CD4-positive, alpha-beta memory T cell (primary cell): ENCODE measurements around the gene RHOH. TPM values are rescaled to one million over a fixed set of nuclear protein-coding genes. Genes with fewer than 3 reads are reported as not detected.
A peak's percentile ranks its signal among the peaks of the same experiment; 100 is the strongest.
"Not testable (repeated sequence)": the region's sequence is repeated elsewhere in the genome, so short reads cannot be mapped to it uniquely, and the experiment has no call there.

Experiments
- CTCF ChIA-PET: fragments of 350-600 bp; sonication (Branson Sonifier 250); formaldehyde crosslinking; loops from one replicate; lab custom pipeline; 2021; ENCODE audit warnings: inconsistent platforms; ENCODE audit not compliant: partially characterized antibody; lab: Charles Lee
- POLR2A ChIA-PET: fragments of 350-600 bp; sonication (Branson Sonifier 250); formaldehyde crosslinking; loops from one replicate; lab custom pipeline; 2021; ENCODE audit not compliant: partially characterized antibody; lab: Charles Lee
- DNase-seq, 5 donors: peaks; one replicate each; pipeline versions ENCODE4 v3.0.0 to v3.0.0-alpha.2; 2020 to 2022; ENCODE audit warnings: mixed read lengths in 1 of 5
- H3K27ac ChIP-seq: one replicate; pipeline ENCODE4 v1.7.0; 2013; ENCODE audit warnings: low read depth, low read length
- H3K27me3 ChIP-seq: 2 replicates; pipeline ENCODE4 v1.7.0; 2013; ENCODE audit warnings: mild to moderate bottlenecking, low read length, moderate library complexity; ENCODE audit not compliant: insufficient read depth
- H3K36me3 ChIP-seq: 2 replicates; pipeline ENCODE4 v1.7.0; 2013; ENCODE audit warnings: mild to moderate bottlenecking, low read length, moderate library complexity; ENCODE audit not compliant: insufficient read depth
- H3K4me1 ChIP-seq: 2 replicates; pipeline ENCODE4 v1.7.0; 2013; ENCODE audit warnings: mild to moderate bottlenecking, low read length, moderate library complexity; ENCODE audit not compliant: insufficient read depth
- H3K4me3 ChIP-seq, 2 donors: one replicate each; pipeline ENCODE4 v1.7.0; 2013; ENCODE audit warnings: low read length in 2 of 2, mild to moderate bottlenecking in 1 of 2
- H3K9me3 ChIP-seq, 2 donors: one replicate each; pipeline ENCODE4 v1.7.0; 2013; ENCODE audit warnings: low read length in 2 of 2, control low read depth in 1 of 2; ENCODE audit not compliant: control insufficient read depth in 1 of 2
- H3K27ac Mint-ChIP-seq, 7 donors: one replicate each; pipeline ENCODE4 v1.8.0; 2020 to 2021; ENCODE audit warnings: mixed read lengths in 7 of 7, mild to moderate bottlenecking in 6 of 7, inconsistent platforms in 3 of 7, moderate library complexity in 3 of 7
- H3K27me3 Mint-ChIP-seq, 2 donors: one replicate each; pipeline ENCODE4 v1.8.0; 2020 to 2021; ENCODE audit warnings: mixed read lengths in 2 of 2
- H3K36me3 Mint-ChIP-seq, 2 donors: one replicate each; pipeline ENCODE4 v1.8.0; 2020 to 2021; ENCODE audit warnings: mixed read lengths in 2 of 2, inconsistent platforms in 1 of 2, mild to moderate bottlenecking in 1 of 2
- H3K4me1 Mint-ChIP-seq, 4 donors: one replicate each; pipeline ENCODE4 v1.8.0; 2020 to 2021; ENCODE audit warnings: mixed read lengths in 4 of 4, mild to moderate bottlenecking in 1 of 4
- H3K4me3 Mint-ChIP-seq, 8 donors: one replicate each; pipeline ENCODE4 v1.8.0; 2020 to 2021; ENCODE audit warnings: mixed read lengths in 8 of 8, mild to moderate bottlenecking in 7 of 8, moderate library complexity in 6 of 8, inconsistent platforms in 3 of 8
- H3K9me3 Mint-ChIP-seq, 8 donors: one replicate each; pipeline ENCODE4 v1.8.0; 2020 to 2021; ENCODE audit warnings: mixed read lengths in 8 of 8, mild to moderate bottlenecking in 5 of 8, inconsistent platforms in 3 of 8, moderate library complexity in 1 of 8
- intact Hi-C: fragments of 100-400 bp; cut with micrococcal nuclease; formaldehyde crosslinking; loops from one replicate; pipeline ENCODE4 v1.15.1; 2023
- polyA plus RNA-seq, 2 donors: library from polyadenylated mRNA; unstranded; fragments of 300-500 nt; fragmentation: Illumina TruSeq; gene quantifications; one replicate each; pipeline ENCODE4 v1.2.3, GENCODE V29; 2021
- total RNA-seq, 2 experiments: library from RNA; stranded (reverse); gene quantifications; one replicate each; pipeline ENCODE4 v1.2.3, GENCODE V29; 2021

Gene RHOH
- total RNA-seq: 100 to 1,000 TPM; 198 to 200 TPM
- polyA plus RNA-seq: 100 to 1,000 TPM; 266 to 486 TPM

- Mint-ChIP-seq H3K27ac (peak within 1 kb of the TSS; percentile 98 to 100 (median 100)), H3K27me3 (no peaks in the 10 kb centered on the region), H3K9me3 (peaks cover 0 to 5% (median 0%) of the 10 kb centered on the region in 8 donors), H3K4me3 (peak within 1 kb of the TSS; percentile 95 to 100 (median 98)), H3K4me1 (peaks cover 29 to 83% (median 39%) of the 10 kb centered on the region in 4 donors), H3K36me3 (peaks cover 19 to 53% of the 10 kb centered on the region in 2 donors)
- no peaks in the 10 kb centered on the region for H3K9me3 ChIP-seq
- H3K27me3 ChIP-seq: no peaks in the 10 kb centered on the region
- peak within 1 kb of the TSS; percentile 99 for H3K27ac ChIP-seq
- no peaks in the 10 kb centered on the region for H3K36me3 ChIP-seq
- peaks cover 48% of the 10 kb centered on the region for H3K4me1 ChIP-seq
- intact Hi-C loops: loop anchor here (1.0 to 10.0 kb wide), 6 partner anchors 30 to 1532 kb away; partner anchors contain the start of genes KLF3, SMIM14 and UBE2K
- POLR2A ChIA-PET: interaction anchor here (0.6 to 27.4 kb wide), 16 partner anchors 10 to 543 kb away, joined by 3 to 1182 read pairs (median 13); partner anchors contain the start of gene N4BP2
- DNase-seq: peak; percentile 83 to 94 (median 86)
- H3K4me3 ChIP-seq: peak within 1 kb of the TSS; percentile 84 to 98
- CTCF ChIA-PET: interaction anchor here (1.0 to 7.7 kb wide), 13 partner anchors 9 to 141 kb away, joined by 3 to 115 read pairs (median 8); no protein-coding TSS in a partner anchor
Observed at GRCh38 chr4:40196724-40197281, at the start of gene RHOH. Gene RHOH, plus strand, starts transcription at chr4:40197031. Its CDS starts 46,356 bp downstream, at chr4:40243387.

GRCh38 chr4:40147490-40147889 is 49.3 kb upstream of the RHOH start:
- CTCF ChIA-PET, H3K4me3 ChIP-seq, H3K4me1 ChIP-seq, intact Hi-C loops, H3K4me3 Mint-ChIP-seq, H3K27ac Mint-ChIP-seq, H3K27me3 ChIP-seq, H3K9me3 Mint-ChIP-seq, POLR2A ChIA-PET, H3K27ac ChIP-seq, DNase-seq, H3K27me3 Mint-ChIP-seq, H3K36me3 ChIP-seq, H3K9me3 ChIP-seq: not testable (repeated sequence)
- H3K36me3 Mint-ChIP-seq: peaks cover 27 to 28% of the 10 kb centered on the region in 2 donors
- H3K4me1 Mint-ChIP-seq: peaks cover 12 to 23% (median 15%) of the 10 kb centered on the region in 4 donors

- ChIA-PET POLR2A (interaction anchor here (0.8 to 4.2 kb wide), 6 partner anchors 46 to 175 kb away, joined by 3 to 45 read pairs (median 4); partner anchors contain the start of gene RHOH), CTCF (interaction anchor here (0.6 to 7.7 kb wide), 30 partner anchors 9 to 401 kb away, joined by 3 to 153 read pairs (median 4); partner anchors contain the start of gene N4BP2)
- Mint-ChIP-seq H3K9me3 (peaks cover 2 to 6% (median 4%) of the 10 kb centered on the region in 8 donors), H3K4me3 (peak overlapping the region in 2 of 8 donors; percentile 44 to 65), H3K36me3 (peaks cover 15 to 22% of the 10 kb centered on the region in 2 donors), H3K4me1 (peaks cover 20 to 34% (median 25%) of the 10 kb centered on the region in 4 donors), H3K27ac (peak overlapping the region; percentile 27 to 91 (median 77)), H3K27me3 (no peaks in the 10 kb centered on the region)
- intact Hi-C loops: loop anchor here (1.0 to 5.0 kb wide), 8 partner anchors 47 to 401 kb away; partner anchors contain the start of genes N4BP2 and RHOH
- Histone ChIP-seq H3K27ac (no peak overlapping the region), H3K36me3 (no peaks in the 10 kb centered on the region), H3K4me1 (peaks cover 22% of the 10 kb centered on the region), H3K27me3 (no peaks in the 10 kb centered on the region), H3K9me3 (no peaks in the 10 kb centered on the region), H3K4me3 (no peak overlapping the region)
- peak; percentile 75 to 81 (median 77) for DNase-seq
Observed at GRCh38 chr4:40149960-40150385, 46.9 kb upstream of the RHOH start.

GRCh38 chr4:40150932-40151331 is 45.9 kb upstream of the RHOH start:
- intact Hi-C loops: loop anchor here (1.0 to 5.0 kb wide), 8 partner anchors 46 to 400 kb away; partner anchors contain the start of genes N4BP2 and RHOH
- no peaks in the 10 kb centered on the region for H3K27me3 ChIP-seq
- CTCF ChIA-PET: interaction anchor here (0.8 to 7.7 kb wide), 19 partner anchors 43 to 175 kb away, joined by 3 to 153 read pairs (median 7); partner anchors contain the start of gene N4BP2
- POLR2A ChIA-PET: interaction anchor here (1.0 to 4.2 kb wide), 10 partner anchors 41 to 174 kb away, joined by 3 to 45 read pairs (median 10); partner anchors contain the start of gene RHOH
- H3K36me3 Mint-ChIP-seq: peaks cover 12 to 21% of the 10 kb centered on the region in 2 donors
- H3K4me3 ChIP-seq: no peak overlapping the region
- no peak overlapping the region for H3K4me3 Mint-ChIP-seq
- no peak for DNase-seq
- peaks cover 2 to 6% (median 4%) of the 10 kb centered on the region in 8 donors for H3K9me3 Mint-ChIP-seq
- no peaks in the 10 kb centered on the region for H3K9me3 ChIP-seq
- peaks cover 20 to 34% (median 25%) of the 10 kb centered on the region in 4 donors for H3K4me1 Mint-ChIP-seq
- H3K27ac ChIP-seq: no peak overlapping the region
- H3K4me1 ChIP-seq: peaks cover 22% of the 10 kb centered on the region
- H3K27ac Mint-ChIP-seq: peak overlapping the region; percentile 27 to 77 (median 52)
- no peaks in the 10 kb centered on the region for H3K27me3 Mint-ChIP-seq
- H3K36me3 ChIP-seq: no peaks in the 10 kb centered on the region

- H3K4me3 ChIP-seq: no peak overlapping the region
- peaks cover 22% of the 10 kb centered on the region for H3K4me1 ChIP-seq
- DNase-seq: peak; percentile 23 to 51 (median 42)
- peak overlapping the region; percentile 46 to 89 (median 80) for H3K27ac Mint-ChIP-seq
- no peaks in the 10 kb centered on the region for H3K27me3 ChIP-seq
- peak overlapping the region in 6 of 8 donors; percentile 46 to 68 (median 63) for H3K4me3 Mint-ChIP-seq
- H3K36me3 ChIP-seq: no peaks in the 10 kb centered on the region
- POLR2A ChIA-PET: interaction anchor here (0.8 to 4.2 kb wide), 17 partner anchors 34 to 173 kb away, joined by 3 to 45 read pairs (median 5); partner anchors contain the start of gene RHOH
- peak overlapping the region; percentile 19 for H3K27ac ChIP-seq
- no peaks in the 10 kb centered on the region for H3K9me3 ChIP-seq
- H3K4me1 Mint-ChIP-seq: peaks cover 20 to 34% (median 25%) of the 10 kb centered on the region in 4 donors
- intact Hi-C loops: loop anchor here (5.0 kb wide), 1 partner anchor 75 kb away; no protein-coding TSS in a partner anchor
- CTCF ChIA-PET: interaction anchor here (0.7 to 7.7 kb wide), 18 partner anchors 19 to 173 kb away, joined by 3 to 153 read pairs (median 7); partner anchors contain the start of gene N4BP2
- peaks cover 6 to 14% of the 10 kb centered on the region in 2 donors for H3K36me3 Mint-ChIP-seq
- H3K27me3 Mint-ChIP-seq: no peaks in the 10 kb centered on the region
- peaks cover 2 to 6% (median 4%) of the 10 kb centered on the region in 8 donors for H3K9me3 Mint-ChIP-seq
Observed at GRCh38 chr4:40152637-40153036, 44.2 kb upstream of the RHOH start.

GRCh38 chr4:40157436-40157835 is 39.4 kb upstream of the RHOH start:
- no peaks in the 10 kb centered on the region for H3K27me3 Mint-ChIP-seq
- peaks cover 7 to 26% of the 10 kb centered on the region in 2 donors for H3K36me3 Mint-ChIP-seq
- Histone ChIP-seq H3K27ac (no peak overlapping the region), H3K9me3 (no peaks in the 10 kb centered on the region), H3K27me3 (no peaks in the 10 kb centered on the region), H3K4me1 (peaks cover 16% of the 10 kb centered on the region), H3K36me3 (no peaks in the 10 kb centered on the region), H3K4me3 (no peak overlapping the region)
- ChIA-PET CTCF (interaction anchor here (1.2 to 6.3 kb wide), 2 partner anchors 160 to 168 kb away, joined by 3 to 29 read pairs; no protein-coding TSS in a partner anchor), POLR2A (no interaction called here)
- no peak overlapping the region for H3K4me3 Mint-ChIP-seq
- intact Hi-C loops: no loop called here
- no peaks in the 10 kb centered on the region for H3K9me3 Mint-ChIP-seq
- peaks cover 9 to 12% (median 11%) of the 10 kb centered on the region in 4 donors for H3K4me1 Mint-ChIP-seq
- DNase-seq: no peak
- no peak overlapping the region for H3K27ac Mint-ChIP-seq
